GM18499 (cell line): ENCODE results near the gene GREB1L.
"Not testable (repeated sequence)": the region's sequence is repeated elsewhere in the genome, so short reads cannot be mapped to it uniquely, and the experiment has no call there.

Experiments
- ATAC-seq: cut with Tn5 transposase; IDR thresholded peaks from one replicate; pipeline ENCODE4 v1.9.1; 2021; ENCODE audit warnings: moderate number of reproducible peaks; ENCODE audit not compliant: insufficient read depth, unreplicated experiment

GREB1L gene

GRCh38 chr18:21242141-21242779 lies at the start of gene GREB1L:
TSS of gene GREB1L (plus strand) at chr18:21242232. CDS start at chr18:21383519, 141,287 bp downstream.
- ATAC-seq = no peak

GRCh38 chr18:21192308-21192624 lies 49.8 kb upstream of the GREB1L start:
- no peak for ATAC-seq

- no peak for ATAC-seq
Observed at GRCh38 chr18:21194871-21195771, 46.9 kb upstream of the GREB1L start.

- no peak for ATAC-seq
Observed at GRCh38 chr18:21196426-21196825, 45.6 kb upstream of the GREB1L start.

- no peak for ATAC-seq
Observed at GRCh38 chr18:21203126-21203525, 38.9 kb upstream of the GREB1L start.

GRCh38 chr18:21203542-21204241 lies 38.3 kb upstream of the GREB1L start:
- no peak for ATAC-seq

GRCh38 chr18:21205695-21206094 lies 36.3 kb upstream of the GREB1L start:
- ATAC-seq = no peak

- ATAC-seq = no peak
Observed at GRCh38 chr18:21210278-21210677, 31.8 kb upstream of the GREB1L start.

- ATAC-seq = no peak
Observed at GRCh38 chr18:21210784-21211183, 31.2 kb upstream of the GREB1L start.

- ATAC-seq = not testable (repeated sequence)
Observed at GRCh38 chr18:21214409-21214808, 27.6 kb upstream of the GREB1L start.

GRCh38 chr18:21215490-21215889 lies 26.5 kb upstream of the GREB1L start:
- ATAC-seq = no peak

GRCh38 chr18:21218862-21219261 lies 23.2 kb upstream of the GREB1L start:
- ATAC-seq = no peak

- ATAC-seq = no peak
Observed at GRCh38 chr18:21230436-21230835, 11.6 kb upstream of the GREB1L start.

GRCh38 chr18:21241301-21242048 lies 557 bp upstream of the GREB1L start:
- ATAC-seq = no peak

- no peak for ATAC-seq
Observed at GRCh38 chr18:21242780-21243401, 859 bp downstream of the GREB1L start.

- no peak for ATAC-seq
Observed at GRCh38 chr18:21254576-21254975, 12.5 kb downstream of the GREB1L start.

- ATAC-seq = no peak
Observed at GRCh38 chr18:21255211-21255610, 13.2 kb downstream of the GREB1L start.

- ATAC-seq = no peak
Observed at GRCh38 chr18:21257386-21257785, 15.4 kb downstream of the GREB1L start.

- no peak for ATAC-seq
Observed at GRCh38 chr18:21260621-21261020, 18.6 kb downstream of the GREB1L start.

GRCh38 chr18:21261352-21261751 lies 19.3 kb downstream of the GREB1L start:
- ATAC-seq = no peak
